Left ventricle myocardium inferior (tissue), 1 donor: ENCODE results near the gene AGK. TPM values are rescaled to one million over a fixed set of nuclear protein-coding genes. Genes with fewer than 3 reads are reported as not detected.
"Not testable (repeated sequence)": the region's sequence is repeated elsewhere in the genome, so short reads cannot be mapped to it uniquely, and the experiment has no call there.

Experiments
- DNase-seq: peaks from one replicate; pipeline ENCODE4 v3.0.0-alpha.2; 2020
- H3K27ac ChIP-seq: fragments of 200-600 bp; replicated peaks from 2 replicates; pipeline ENCODE4 v1.8.0; 2021
- H3K27me3 ChIP-seq: fragments of 200-600 bp; 2 replicates; pipeline ENCODE4 v1.8.0; 2021; ENCODE audit warnings: low read depth
- H3K36me3 ChIP-seq: fragments of 200-600 bp; 2 replicates; pipeline ENCODE4 v1.8.0; 2021
- H3K4me1 ChIP-seq: fragments of 200-600 bp; 2 replicates; pipeline ENCODE4 v1.8.0; 2021
- H3K4me3 ChIP-seq: fragments of 200-600 bp; 2 replicates; pipeline ENCODE4 v1.8.0; 2021; ENCODE audit warnings: mild to moderate bottlenecking, moderate library complexity
- H3K9me3 ChIP-seq: fragments of 200-600 bp; replicated peaks from 2 replicates; pipeline ENCODE4 v1.8.0; 2021
- CTCF ChIP-seq: fragments of 200-600 bp; IDR thresholded peaks from 2 replicates; pipeline ENCODE4 v1.8.0; 2021; ENCODE audit warnings: antibody characterized with exemption, mild to moderate bottlenecking, borderline replicate concordance
- intact Hi-C: fragments of 100-400 bp; cut with micrococcal nuclease; formaldehyde crosslinking; loops from one replicate; pipeline ENCODE4 v1.11.0; 2022
- total RNA-seq: library from RNA; stranded (reverse); fragmentation: NEBNext Ultra II Directional; extraction: Animal tissue kit (Norgen Biotek cat#: 25700); gene quantifications from one replicate; pipeline ENCODE4 v1.2.1, GENCODE V29; 2021
- donor health status: DM: no; HTN: yes; CAD: no; lungs with severe emphysema.

AGK gene
- total RNA-seq, 1 donor from 2014 or later = 37.8 TPM

DNA sequence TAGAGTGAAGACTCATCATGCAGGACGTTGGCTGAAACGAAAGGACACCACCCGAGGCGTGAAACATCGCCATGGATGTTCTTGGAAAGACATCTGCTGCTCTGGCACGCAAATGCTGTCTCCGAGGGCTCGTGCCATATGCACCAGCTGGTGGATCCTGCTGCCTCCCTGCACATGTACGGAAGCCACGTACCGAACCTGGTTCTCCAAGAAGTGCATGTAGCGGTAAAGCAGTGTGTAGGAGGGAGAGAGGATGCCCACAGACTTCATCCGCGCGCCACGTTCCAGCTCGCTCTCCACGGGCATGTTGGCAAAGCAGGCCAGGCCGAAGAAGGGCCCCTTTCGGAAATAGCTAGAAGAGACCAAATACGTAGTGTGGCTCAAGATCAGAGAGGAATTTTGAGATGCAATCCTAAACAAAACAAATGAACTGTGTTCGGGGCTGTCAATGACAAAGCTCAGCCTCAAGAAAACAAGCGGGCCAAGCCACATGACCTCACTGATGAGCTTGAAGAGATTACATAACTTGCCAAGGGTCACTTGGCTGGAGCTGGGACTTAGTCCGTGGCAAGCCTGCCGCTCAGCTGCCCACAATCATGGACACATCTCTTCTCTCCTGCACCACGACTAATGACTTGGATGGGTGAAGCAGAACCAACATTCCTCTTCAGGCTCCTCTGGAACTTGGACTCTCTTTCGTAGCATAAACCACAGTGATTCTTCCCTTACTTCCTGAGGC is 134.2 kb downstream of the AGK start:
- DNase-seq = no peak
- Histone ChIP-seq H3K27me3 (no peaks in the 10 kb centered on the region), H3K4me1 (peaks cover 29% of the 10 kb centered on the region), H3K4me3 (no peak overlapping the region), H3K27ac (no peak overlapping the region), H3K9me3 (no peaks in the 10 kb centered on the region), H3K36me3 (peaks cover 38% of the 10 kb centered on the region)
- intact Hi-C loops = no loop called here
- TF ChIP-seq CTCF = no peak

DNA sequence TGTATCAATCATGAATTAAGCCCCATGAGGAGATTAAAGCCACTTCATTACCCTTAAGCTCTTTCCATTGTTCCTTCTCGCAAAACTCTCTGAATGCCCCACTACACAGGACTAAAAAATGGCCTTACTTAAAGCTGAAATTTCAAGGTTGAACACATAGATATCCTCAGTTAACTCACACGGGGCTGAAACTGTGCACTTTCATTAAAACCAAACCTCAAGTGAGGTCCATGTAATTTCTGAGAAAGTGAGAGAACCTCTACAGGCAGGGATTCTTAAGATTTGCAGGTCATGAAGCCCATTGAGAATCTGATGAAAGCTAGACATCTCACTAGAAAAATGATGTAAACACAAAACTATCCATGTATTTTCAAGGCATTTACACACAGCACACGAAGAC is 134.9 kb downstream of the AGK start:
- H3K4me3 ChIP-seq = no peak overlapping the region
- peak overlapping the region; percentile 58 for H3K27ac ChIP-seq
- intact Hi-C loops = no loop called here
- H3K36me3 ChIP-seq = peaks cover 38% of the 10 kb centered on the region
- H3K4me1 ChIP-seq = peaks cover 29% of the 10 kb centered on the region
- no peak for TF ChIP-seq CTCF
- H3K9me3 ChIP-seq = no peaks in the 10 kb centered on the region
- no peak for DNase-seq
- no peaks in the 10 kb centered on the region for H3K27me3 ChIP-seq

GRCh38 chr7:141686670-141687069 is 135.5 kb downstream of the AGK start:
- no peak for DNase-seq
- peak overlapping the region; percentile 58 for H3K27ac ChIP-seq

DNA sequence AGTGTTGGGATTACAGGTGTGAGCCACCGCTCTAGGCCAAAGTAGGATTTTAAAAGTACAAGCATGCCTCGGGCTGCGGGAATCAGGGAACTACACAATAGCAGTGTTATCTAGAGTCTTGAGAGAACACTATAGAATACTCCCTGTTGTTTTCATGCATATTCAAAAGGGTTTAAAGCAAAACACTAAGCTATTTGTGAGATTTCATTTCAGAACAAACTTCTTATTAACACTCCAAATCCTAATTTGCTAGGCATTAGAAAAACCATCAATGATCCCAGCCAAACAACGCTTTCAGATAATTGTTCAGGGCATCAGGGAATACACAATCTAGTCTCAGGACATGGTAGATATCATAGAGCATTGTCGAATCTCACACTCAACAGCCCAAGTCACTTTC is 136.8 kb downstream of the AGK start:
- Histone ChIP-seq H3K27me3 (no peaks in the 10 kb centered on the region), H3K36me3 (peaks cover 29% of the 10 kb centered on the region), H3K4me1 (peaks cover 31% of the 10 kb centered on the region), H3K9me3 (no peaks in the 10 kb centered on the region), H3K4me3 (no peak overlapping the region), H3K27ac (no peak overlapping the region)
- no peak for TF ChIP-seq CTCF
- intact Hi-C loops = no loop called here
- no peak for DNase-seq

More at GRCh38 chr7:141686670-141687069, 135.5 kb downstream of the AGK start:
- Histone ChIP-seq H3K36me3 (peaks cover 37% of the 10 kb centered on the region), H3K4me3 (peak overlapping the region; percentile 34), H3K27me3 (no peaks in the 10 kb centered on the region), H3K9me3 (no peaks in the 10 kb centered on the region), H3K4me1 (peaks cover 31% of the 10 kb centered on the region)
- no peak for TF ChIP-seq CTCF
- intact Hi-C loops = no loop called here

- peaks cover 33% of the 10 kb centered on the region for H3K4me1 ChIP-seq
- H3K4me3 ChIP-seq, H3K27me3 ChIP-seq, H3K27ac ChIP-seq, intact Hi-C loops, DNase-seq, H3K9me3 ChIP-seq: not testable (repeated sequence)
- peaks cover 17% of the 10 kb centered on the region for H3K36me3 ChIP-seq
These were observed 138.0 kb downstream of the AGK start for GRCh38 chr7:141689072-141689825.

- no peak for DNase-seq
- H3K36me3 ChIP-seq = no peaks in the 10 kb centered on the region
- no peak overlapping the region for H3K27ac ChIP-seq
- intact Hi-C loops = no loop called here
- H3K27me3 ChIP-seq = no peaks in the 10 kb centered on the region
- H3K9me3 ChIP-seq = no peaks in the 10 kb centered on the region
- H3K4me1 ChIP-seq = peaks cover 46% of the 10 kb centered on the region
- TF ChIP-seq CTCF = no peak
- no peak overlapping the region for H3K4me3 ChIP-seq
These were observed 140.3 kb downstream of the AGK start for GRCh38 chr7:141691540-141691939.
